ELR (cell line): ENCODE data around the gene PSEN1.

Experiments used
- DNase-seq: peaks from one replicate; pipeline ENCODE4 v3.0.0-alpha.2; 2015; ENCODE audit warnings: low read depth

Gene PSEN1

DNA sequence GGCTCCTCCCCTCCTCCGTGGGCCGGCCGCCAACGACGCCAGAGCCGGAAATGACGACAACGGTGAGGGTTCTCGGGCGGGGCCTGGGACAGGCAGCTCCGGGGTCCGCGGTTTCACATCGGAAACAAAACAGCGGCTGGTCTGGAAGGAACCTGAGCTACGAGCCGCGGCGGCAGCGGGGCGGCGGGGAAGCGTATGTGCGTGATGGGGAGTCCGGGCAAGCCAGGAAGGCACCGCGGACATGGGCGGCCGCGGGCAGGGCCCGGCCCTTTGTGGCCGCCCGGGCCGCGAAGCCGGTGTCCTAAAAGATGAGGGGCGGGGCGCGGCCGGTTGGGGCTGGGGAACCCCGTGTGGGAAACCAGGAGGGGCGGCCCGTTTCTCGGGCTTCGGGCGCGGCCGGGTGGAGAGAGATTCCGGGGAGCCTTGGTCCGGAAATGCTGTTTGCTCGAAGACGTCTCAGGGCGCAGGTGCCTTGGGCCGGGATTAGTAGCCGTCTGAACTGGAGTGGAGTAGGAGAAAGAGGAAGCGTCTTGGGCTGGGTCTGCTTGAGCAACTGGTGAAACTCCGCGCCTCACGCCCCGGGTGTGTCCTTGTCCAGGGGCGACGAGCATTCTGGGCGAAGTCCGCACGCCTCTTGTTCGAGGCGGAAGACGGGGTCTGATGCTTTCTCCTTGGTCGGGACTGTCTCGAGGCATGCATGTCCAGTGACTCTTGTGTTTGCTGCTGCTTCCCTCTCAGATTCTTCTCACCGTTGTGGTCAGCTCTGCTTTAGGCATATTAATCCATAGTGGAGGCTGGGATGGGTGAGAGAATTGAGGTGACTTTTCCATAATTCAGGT lies at the start of gene PSEN1:
PSEN1 (plus strand) TSS at position 121 of the 839 bp plus-strand sequence. CDS start 11,513 bp downstream, outside the sequence.
- peak; percentile 95 for DNase-seq

DNA sequence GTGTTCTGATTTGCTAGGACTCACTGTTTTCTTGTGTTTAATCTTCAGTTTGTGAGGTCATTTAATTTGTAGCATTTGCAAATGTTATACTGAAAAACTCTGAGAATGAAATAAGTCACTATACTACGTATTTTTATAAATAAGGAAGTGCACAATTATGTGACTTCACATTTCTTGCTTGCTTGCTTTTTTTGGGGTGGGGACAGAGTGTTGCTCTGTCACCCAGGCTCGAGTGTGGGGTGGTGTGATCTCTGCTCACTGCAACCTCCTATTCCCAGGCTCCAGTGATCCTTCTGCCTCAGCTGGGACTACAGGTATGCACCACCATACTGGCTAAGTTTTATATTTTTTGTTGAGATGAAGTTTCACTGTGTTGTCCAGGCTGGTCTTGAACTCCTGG lies 45.3 kb upstream of the PSEN1 start:
- no peak for DNase-seq

DNA sequence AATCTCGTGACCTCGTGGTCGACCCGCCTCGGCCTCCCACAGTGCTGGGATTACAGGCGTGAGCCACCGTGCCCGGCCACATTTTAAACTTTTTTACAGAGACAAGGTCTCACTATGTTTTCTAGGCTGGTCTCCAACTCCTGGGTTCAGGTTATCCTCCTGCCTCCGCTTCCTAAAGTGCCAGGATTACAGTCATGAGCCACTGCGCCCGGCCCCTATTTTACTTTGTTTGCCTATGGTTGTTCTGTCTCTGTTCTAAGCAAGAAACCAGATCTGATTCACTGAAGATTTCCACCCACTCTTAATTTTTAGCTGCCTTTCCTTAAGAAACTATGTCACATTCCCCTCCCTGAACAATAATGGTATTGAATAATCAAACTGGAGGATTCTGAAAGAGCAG lies 38.9 kb upstream of the PSEN1 start:
- DNase-seq: no peak

DNA sequence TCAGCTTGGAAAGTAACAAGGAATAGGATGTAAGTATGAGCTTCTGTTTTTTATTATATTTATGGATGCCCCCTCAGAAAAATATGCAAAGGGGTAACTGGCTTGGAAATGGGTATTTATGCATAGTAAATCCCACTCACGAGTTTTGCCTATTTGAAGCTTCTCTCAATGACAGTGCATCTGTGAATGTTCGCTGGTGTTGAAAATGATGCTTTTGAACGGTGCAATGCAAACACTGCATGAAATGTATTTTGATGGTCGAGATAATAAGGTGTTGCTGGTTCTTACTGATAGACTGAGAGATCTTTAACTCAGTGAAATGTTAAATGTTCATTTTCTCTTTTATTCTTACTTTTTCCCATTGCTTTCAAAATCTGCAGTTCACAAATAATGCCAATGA lies 36.0 kb upstream of the PSEN1 start:
- no peak for DNase-seq

DNA sequence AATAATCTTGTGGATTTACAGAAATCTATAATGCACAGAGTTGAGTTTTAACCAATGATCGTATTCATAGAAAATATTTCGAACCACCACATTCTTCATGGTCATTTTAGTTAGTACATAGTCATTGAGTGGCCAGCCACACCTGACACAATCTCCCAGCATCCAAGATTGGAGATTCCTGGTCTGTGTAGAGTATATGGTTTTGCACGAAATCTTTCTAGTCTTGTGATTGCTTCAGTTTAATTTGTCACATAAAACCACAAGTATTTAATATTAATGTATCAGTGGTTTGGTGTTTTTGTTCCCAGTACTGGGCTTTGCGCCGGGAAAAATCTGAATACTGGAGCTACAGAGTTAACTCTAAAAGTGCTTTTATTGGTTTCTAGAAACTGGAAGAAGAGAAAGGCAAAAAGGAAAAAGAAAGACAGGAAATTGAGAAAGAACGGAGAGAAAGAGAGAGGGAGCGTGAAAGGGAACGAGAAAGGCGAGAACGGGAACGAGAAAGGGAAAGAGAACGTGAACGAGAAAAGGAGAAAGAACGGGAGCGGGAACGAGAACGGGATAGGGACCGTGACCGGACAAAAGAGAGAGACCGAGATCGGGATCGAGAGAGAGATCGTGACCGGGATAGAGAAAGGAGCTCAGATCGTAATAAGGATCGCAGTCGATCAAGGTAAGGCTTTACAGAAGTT lies 33.4 kb upstream of the PSEN1 start:
- DNase-seq: no peak

DNA sequence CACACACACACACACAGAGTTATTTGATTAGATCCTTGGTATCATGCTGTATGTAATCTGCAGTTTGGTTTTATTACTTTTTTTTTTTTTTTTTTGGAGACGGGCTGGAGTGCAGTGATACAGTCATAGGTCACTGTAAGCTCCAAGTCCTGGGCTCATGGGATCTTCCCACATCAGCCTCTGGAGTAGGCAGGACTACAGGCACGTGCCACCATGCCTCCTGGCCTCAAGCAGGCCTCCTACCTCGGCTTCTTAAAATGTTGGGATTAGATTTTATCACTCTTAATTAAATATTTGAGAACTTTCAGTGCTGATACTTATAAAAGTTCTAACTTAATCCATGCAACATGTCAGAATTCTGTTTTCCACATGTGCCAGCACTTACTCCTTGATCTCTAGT lies 31.3 kb upstream of the PSEN1 start:
- DNase-seq: no peak

DNA sequence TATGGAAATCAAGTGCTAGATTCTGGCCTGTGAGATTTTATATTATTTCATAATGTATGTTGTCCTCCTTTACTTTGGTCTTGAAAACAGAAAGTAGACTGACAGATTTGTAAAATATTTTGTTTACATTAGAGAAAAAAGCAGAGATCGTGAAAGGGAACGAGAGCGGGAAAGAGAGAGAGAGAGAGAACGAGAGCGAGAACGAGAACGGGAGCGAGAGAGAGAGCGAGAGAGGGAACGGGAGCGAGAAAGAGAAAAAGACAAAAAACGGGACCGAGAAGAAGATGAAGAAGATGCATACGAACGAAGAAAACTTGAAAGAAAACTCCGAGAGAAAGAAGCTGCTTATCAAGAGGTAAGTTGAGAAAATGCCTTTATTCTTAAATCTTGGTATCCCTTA lies 30.6 kb upstream of the PSEN1 start:
- DNase-seq: no peak

DNA sequence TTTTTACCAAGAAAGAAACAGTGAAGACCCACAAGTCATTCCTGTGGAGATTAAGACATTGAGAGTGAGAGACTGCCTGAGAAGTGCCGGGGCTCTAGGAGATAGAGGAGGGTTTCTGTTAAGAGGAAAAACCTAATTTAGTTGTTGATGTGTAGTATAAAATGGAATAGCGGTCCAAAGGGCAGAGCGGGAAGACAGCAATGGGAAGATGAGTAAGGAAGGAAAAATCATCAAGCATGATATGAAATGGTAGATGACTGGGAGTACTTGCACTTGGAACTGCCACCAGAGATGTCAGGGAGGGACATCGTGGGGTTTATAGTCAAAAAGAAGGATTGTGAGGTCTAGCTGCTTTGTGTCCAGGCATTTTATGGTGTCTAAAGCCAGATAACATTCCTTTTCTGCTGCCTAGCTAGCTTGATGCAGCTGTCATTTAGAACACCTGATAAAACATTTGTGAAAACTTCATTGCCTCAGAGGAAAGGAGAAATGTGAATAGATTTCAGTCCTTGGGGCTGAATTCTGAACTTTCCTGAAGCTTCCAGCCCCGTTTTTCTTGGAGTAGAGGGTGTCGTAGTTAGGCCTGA lies 20.1 kb upstream of the PSEN1 start:
- no peak for DNase-seq

DNA sequence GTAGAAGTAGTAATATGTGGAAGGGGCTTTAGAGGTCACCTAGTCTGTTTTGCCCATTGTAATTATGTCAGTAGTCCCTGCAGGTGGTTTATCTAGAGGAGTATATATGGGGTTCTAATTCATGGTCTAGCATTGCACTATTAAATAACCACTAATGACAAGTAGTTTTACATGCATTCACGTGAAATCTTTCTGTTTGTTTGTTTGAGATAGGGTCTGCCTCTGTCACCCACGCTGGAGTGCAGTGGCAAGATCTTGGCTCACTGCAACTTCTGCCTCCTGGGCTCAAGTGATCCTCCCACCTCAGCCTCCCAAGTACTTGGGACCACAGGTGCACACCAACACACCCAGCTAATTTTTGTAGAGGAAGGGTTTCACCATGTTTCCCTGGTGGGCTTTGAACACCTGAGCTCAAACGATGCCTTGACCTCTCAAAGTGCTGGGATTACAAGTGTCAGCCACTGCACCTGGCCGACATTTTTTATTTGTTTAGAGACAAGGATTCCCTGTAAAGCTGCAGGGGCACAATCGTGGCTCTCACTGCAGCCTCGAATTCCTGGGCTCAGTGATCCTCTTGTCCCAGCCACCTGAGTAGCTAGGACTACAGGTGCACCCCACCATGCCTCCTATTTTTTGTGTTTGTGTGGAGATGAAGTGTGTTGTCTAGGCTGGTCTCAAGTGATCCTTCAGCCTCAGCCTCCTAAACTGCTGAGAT lies 12.0 kb upstream of the PSEN1 start:
- no peak for DNase-seq

DNA sequence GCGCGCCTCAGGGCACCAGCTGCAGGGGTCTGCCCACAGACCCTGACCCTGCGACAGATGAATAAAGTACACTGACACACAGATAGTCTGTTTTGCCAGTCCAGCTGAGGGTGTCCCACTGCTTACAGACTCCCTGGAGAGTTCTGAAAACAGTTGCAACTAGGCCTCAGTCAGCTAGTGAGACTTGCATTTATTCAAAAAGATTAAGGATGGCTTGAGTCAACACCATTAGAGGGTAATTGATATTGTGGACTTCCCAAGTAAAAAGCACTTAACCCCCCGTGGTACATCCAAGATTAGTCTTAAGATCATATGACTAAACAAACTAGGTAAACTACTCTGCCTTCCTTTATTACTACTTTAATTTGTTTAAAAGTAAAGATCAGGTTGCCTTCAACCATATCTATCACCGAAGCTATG lies 11.1 kb upstream of the PSEN1 start:
- DNase-seq: no peak

DNA sequence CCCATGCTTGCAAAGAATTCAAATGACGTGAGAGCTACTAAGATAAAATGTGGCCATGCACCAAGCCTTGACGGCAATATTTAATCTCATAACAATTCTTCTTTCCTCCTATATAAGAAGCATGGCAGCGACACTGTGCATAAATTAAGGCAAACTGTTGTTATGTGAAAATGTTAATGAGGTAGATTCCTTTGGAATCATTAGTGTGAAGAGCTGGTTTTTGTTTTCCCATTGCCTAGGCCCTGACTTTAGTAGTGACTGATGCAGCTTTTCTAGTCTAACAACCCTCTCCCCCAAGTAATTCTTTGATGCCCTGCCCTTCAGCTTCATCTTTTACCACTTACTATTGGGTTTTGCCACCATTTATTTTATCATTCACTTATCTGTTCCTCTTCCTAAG lies 10.6 kb upstream of the PSEN1 start:
- DNase-seq: no peak

DNA sequence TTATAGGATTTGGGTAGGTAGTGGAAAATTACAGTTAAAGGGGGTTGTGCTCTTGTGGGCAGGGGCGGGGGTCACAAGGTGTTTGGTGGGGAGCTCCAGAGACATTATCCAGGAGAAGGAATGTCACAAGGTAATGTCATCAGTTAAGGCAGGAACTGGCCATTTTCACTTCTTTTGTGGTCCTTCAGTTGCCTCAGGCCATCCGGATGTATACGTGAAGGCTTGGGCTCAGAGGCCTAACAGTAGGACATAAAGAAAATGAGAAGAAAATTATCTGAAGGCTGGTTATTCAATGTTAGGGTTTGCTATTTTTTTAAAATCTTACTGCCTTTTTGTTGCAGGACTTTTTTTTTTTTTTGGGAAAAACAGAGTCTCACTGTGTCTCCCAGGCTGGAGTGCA lies 2.5 kb upstream of the PSEN1 start:
- no peak for DNase-seq

DNA sequence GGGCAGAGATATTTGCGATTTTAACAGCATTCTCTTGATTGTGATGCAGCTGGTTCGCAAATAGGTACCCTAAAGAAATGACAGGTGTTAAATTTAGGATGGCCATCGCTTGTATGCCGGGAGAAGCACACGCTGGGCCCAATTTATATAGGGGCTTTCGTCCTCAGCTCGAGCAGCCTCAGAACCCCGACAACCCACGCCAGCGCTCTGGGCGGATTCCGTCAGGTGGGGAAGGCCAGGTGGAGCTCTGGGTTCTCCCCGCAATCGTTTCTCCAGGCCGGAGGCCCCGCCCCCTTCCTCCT lies 271 bp upstream of the PSEN1 start:
- DNase-seq: no peak

DNA sequence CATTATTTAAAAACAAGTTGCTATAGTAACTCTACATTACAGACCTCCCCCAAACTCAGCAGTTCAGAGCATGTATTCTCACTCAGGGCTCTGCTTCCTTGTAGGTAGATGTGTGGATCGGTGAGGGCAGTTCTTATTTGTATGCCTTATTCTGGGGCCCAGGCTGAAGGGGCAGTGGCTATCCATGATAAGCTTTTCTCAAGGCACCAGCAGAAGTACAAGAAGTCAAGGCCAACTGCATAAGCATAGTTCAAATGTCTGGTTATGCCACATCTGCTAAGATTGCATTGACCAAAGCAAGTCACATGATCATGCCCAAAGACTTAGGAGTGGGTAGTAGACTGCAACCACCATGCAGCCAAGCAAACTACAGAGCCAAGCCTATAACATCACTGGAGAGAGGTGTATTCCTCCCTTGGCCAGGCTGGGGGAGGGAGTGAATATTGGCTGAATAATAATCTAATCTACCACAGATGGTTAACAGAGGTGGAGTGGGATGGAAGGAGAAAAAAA lies 4.6 kb downstream of the PSEN1 start:
- no peak for DNase-seq

DNA sequence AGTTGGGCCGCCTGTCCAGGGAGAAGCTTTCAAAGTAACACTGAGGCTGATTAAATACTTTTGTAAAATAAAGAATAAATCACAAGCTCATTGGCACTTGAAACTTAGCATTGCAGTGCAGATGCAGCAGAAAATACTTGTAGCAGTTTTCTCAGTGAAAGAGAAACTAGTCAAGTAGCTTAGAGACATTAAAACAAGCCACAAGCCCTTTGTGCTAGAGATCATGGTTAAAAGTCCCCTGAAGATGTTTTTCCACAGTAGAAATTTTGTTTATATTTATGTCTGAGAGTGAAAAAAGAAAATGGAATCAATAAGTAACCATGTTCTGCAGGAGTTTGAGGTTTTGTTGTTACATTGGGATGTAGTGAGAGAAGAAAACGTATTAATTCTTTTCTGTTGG lies 5.9 kb downstream of the PSEN1 start:
- no peak for DNase-seq

DNA sequence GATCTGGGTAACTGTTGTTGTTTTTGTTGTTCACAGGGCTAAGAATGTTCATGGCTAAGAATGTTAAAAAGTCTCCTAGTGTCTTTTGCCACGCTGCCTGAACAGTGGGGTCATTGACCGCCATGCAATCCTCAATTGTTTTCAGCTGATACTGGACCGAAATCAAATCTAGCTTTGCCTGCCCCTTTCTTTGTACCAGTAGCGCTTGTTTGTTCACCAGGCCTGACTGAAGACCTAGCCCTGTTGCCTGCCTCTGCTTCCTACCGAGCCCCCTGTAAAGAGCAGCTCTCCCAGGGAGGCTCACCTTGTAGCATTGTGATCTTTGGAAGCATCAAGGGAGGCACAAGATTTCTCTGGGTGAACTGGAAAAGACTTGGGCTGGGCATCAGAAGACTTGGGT lies 6.7 kb downstream of the PSEN1 start:
- no peak for DNase-seq

DNA sequence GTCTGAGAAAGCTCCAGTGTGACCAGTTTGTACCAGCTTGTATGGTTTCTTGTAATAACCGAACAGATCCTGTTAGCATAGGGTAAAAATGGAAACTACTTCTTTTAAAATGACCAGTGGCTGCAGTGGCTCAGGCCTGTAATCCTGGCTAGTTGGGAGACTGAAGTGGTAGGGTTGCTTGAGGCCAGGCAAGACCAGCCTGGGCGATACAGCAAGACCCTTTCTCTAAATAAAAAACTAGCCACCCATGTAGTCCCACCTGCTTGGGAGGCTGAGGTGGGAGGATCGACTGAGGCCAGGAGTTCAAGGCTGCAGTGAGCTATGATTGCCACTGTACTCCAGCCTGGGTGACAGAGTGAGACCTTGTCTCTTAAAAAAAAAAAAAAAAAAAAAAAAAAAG lies 7.3 kb downstream of the PSEN1 start:
- no peak for DNase-seq

DNA sequence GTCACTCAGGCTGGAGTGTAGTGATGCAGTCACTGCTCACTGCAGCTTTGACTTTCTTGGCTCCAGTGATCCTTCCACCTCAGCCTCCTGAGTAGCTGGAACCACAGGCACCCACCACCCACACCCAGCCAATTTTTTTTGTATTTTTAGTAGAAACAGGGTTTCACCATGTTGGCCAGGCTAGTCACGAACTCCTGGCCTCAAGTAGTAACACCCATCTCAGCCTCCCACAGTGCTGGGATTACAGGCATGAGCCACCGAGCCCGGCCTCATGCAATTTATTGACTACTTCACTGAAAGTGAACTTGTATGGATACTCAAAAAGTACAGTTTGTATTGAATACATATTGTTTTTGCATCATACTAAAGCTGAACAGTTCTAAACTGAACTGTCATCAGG lies 9.1 kb downstream of the PSEN1 start:
- no peak for DNase-seq

DNA sequence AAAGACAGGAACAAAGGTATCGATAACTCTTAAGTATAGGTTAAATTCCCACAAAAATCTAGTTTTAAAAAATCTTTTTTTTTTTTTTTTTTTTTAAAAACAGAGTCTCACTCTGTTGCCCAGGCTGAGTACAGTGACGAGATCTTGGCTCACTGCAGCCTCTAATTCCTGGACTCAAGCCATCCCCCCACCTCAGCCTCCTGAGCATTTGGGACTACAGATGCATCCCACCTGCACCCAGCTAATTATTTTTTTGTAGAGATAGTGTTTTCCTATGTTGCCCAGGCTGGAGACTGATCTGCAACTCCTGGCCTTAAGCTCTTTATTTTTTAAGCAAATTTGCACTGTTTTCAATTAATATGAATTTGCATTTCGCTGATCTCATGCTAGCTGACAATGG lies 9.8 kb downstream of the PSEN1 start:
- DNase-seq: no peak

DNA sequence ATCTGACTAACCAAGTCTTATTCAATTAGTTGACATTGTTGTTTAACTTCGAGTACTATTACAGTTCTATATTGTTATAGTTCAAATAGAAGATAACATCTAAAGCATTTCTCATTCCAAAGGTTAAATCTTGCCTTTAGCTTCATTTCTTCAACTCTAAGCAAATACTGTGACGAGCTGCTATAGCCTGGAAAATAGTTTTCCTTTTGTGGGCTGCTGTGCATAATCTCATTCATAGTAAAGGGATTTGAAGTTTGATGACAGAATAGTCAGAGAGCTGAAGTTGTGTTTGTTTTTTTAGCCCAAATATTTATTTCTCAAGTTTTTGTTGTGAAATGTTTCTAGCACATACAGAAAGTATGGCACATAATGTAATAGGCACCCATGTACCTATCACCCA lies 13.4 kb downstream of the PSEN1 start:
- DNase-seq: no peak

DNA sequence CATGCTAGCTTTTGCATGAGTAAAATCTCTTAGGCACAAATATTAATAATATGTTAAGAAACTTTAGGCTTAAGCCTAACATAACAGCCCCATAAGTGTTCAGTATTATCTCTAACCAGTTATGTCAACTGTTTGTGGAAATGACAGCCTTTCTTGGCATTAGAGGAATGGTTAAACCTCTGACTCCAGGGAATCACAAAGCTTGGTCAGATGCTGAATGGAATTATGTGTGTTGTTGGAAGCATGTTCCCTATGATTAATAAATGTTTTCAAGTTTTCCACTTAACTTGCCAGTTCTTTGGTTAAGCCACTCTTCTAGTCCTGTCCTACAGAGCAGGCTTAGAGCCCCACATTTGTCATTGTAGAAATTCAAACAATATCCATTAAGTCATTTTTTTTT lies 17.0 kb downstream of the PSEN1 start:
- no peak for DNase-seq

DNA sequence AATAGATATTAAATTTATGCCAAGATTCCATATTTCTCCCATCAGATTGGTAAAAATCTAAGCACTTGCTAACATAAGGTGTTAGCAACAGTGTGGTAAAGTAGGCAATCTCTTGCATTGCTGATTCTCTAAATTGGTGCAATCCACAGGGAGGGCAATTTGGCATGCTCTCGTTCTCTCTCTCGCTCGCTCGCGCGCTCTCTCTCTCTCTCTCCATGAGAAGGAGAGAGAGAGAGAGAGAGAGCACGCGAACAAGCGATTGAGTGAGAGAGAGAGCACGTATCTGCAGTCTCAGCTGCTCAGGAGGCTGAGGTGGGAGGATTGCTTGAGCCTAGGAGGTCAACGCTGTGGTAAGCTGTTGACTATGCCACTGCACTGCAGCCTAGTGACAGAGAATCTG lies 25.9 kb downstream of the PSEN1 start:
- no peak for DNase-seq

DNA sequence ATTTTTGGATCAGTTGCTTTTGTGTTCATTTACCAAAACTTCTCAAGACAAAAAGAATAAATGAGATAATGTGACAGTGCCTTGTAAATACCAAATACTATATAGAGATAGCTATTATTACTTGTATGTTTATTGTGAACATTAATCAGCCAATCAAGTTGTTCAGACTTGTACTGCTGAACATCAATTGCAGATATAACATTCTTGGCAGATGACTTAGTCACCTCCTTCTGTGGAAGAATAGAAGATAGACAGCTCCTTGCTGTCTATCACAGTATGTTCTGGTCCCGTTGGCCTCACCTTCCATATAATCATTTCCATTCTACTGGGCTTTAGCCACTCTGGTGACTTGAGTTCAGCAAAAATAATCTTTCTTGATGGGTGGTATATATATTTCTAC lies 30.1 kb downstream of the PSEN1 start:
- DNase-seq: no peak
